IPS DF 6.9 (cell line): ENCODE results near the gene CABP4.
A peak's percentile ranks its signal among the peaks of the same experiment; 100 is the strongest.
"Not testable (repeated sequence)": the region's sequence is repeated elsewhere in the genome, so short reads cannot be mapped to it uniquely, and the experiment has no call there.

Experiments used
- DNase-seq: peaks from one replicate; pipeline ENCODE4 v3.0.0-alpha.2; 2013; ENCODE audit warnings: low read depth, low spot score
- H3K27ac ChIP-seq: one replicate; pipeline ENCODE4 v1.5.1; 2013; ENCODE audit warnings: low read length, control low read depth
- H3K27me3 ChIP-seq: 2 replicates; pipeline ENCODE4 v1.6.1; 2013; ENCODE audit warnings: mild to moderate bottlenecking, low read length; ENCODE audit not compliant: control insufficient read depth, insufficient read depth
- H3K36me3 ChIP-seq: 2 replicates; pipeline ENCODE4 v1.6.1; 2013; ENCODE audit warnings: low read length; ENCODE audit not compliant: control insufficient read depth, insufficient read depth
- H3K4me1 ChIP-seq: 2 replicates; pipeline ENCODE4 v1.6.1; 2013; ENCODE audit warnings: low read length; ENCODE audit not compliant: control insufficient read depth, insufficient read depth
- H3K4me3 ChIP-seq: 2 replicates; pipeline ENCODE4 v1.5.1; 2013; ENCODE audit warnings: mild to moderate bottlenecking, low read length
- H3K9me3 ChIP-seq: 2 replicates; pipeline ENCODE4 v1.6.1; 2013; ENCODE audit warnings: low read length, inconsistent platforms; ENCODE audit not compliant: control insufficient read depth, insufficient read depth
- WGBS: extraction: QIAGEN DNeasy Blood & Tissue Kit; methylation state at CpG from one replicate; pipeline ENCODE4 v1.1.7; 2013; ENCODE audit warnings: mixed read lengths, missing lambda C conversion rate; ENCODE audit not compliant: insufficient read length, insufficient coverage; 5-methylcytosine and 5-hydroxymethylcytosine counted together

The CABP4 gene

GRCh38 chr11:67456068-67456705 is 1.0 kb downstream of the CABP4 start:
- H3K27ac ChIP-seq, result no peak overlapping the region
- no CpG with 5 or more reads among the region's 25 CpGs for WGBS
- no peak overlapping the region for H3K4me3 ChIP-seq
- H3K36me3 ChIP-seq, result no peaks in the 10 kb centered on the region; the same call in 1 of the 2 replicates
- no peaks in the 10 kb centered on the region for H3K4me1 ChIP-seq
- no peaks in the 10 kb centered on the region for H3K27me3 ChIP-seq
- no peak for DNase-seq
- H3K9me3 ChIP-seq, result no peaks in the 10 kb centered on the region

- WGBS, result no CpG with 5 or more reads among the region's 12 CpGs
- Histone ChIP-seq H3K27ac (no peak overlapping the region), H3K4me3 (no peak overlapping the region), H3K9me3 (no peaks in the 10 kb centered on the region), H3K27me3 (no peaks in the 10 kb centered on the region), H3K4me1 (no peaks in the 10 kb centered on the region), H3K36me3 (no peaks in the 10 kb centered on the region; the same call in 1 of the 2 replicates)
- DNase-seq, result no peak
Measured at GRCh38 chr11:67457453-67457852, 2.3 kb downstream of the CABP4 start.

- H3K4me3 ChIP-seq, result no peak overlapping the region
- H3K9me3 ChIP-seq, result no peaks in the 10 kb centered on the region
- no CpG with 5 or more reads among the region's 19 CpGs for WGBS
- H3K36me3 ChIP-seq, result no peaks in the 10 kb centered on the region
- DNase-seq, result no peak
- no peaks in the 10 kb centered on the region for H3K27me3 ChIP-seq
- H3K27ac ChIP-seq, result no peak overlapping the region
- H3K4me1 ChIP-seq, result no peaks in the 10 kb centered on the region
Measured at GRCh38 chr11:67458266-67458665, 3.1 kb downstream of the CABP4 start.

GRCh38 chr11:67463186-67463585 is 8.0 kb downstream of the CABP4 start:
- H3K36me3 ChIP-seq, result no peaks in the 10 kb centered on the region
- no peaks in the 10 kb centered on the region for H3K9me3 ChIP-seq
- no peaks in the 10 kb centered on the region; the same call in 1 of the 2 replicates for H3K4me1 ChIP-seq
- no peak for DNase-seq
- no peak overlapping the region for H3K4me3 ChIP-seq
- no CpG with 5 or more reads among the region's 10 CpGs for WGBS
- H3K27me3 ChIP-seq, result no peaks in the 10 kb centered on the region
- H3K27ac ChIP-seq, result no peak overlapping the region

- Histone ChIP-seq H3K4me3 (no peak overlapping the region), H3K27ac (no peak overlapping the region)
- no peak for DNase-seq
Measured at GRCh38 chr11:67463680-67464410, 8.7 kb downstream of the CABP4 start.

GRCh38 chr11:67464411-67465188 is 9.4 kb downstream of the CABP4 start:
- no peaks in the 10 kb centered on the region; the same call in 1 of the 2 replicates for H3K4me1 ChIP-seq
- H3K36me3 ChIP-seq, result no peaks in the 10 kb centered on the region
- no peaks in the 10 kb centered on the region for H3K27me3 ChIP-seq
- no CpG with 5 or more reads among the region's 56 CpGs for WGBS
- no peaks in the 10 kb centered on the region for H3K9me3 ChIP-seq
- H3K27ac ChIP-seq, result no peak overlapping the region
- peak overlapping the region; percentile 90 for H3K4me3 ChIP-seq
- peak; percentile 47 for DNase-seq

More at GRCh38 chr11:67463680-67464410, 8.7 kb downstream of the CABP4 start:
- no peaks in the 10 kb centered on the region for H3K27me3 ChIP-seq
- H3K4me1 ChIP-seq, result no peaks in the 10 kb centered on the region; the same call in 1 of the 2 replicates
- H3K9me3 ChIP-seq, result no peaks in the 10 kb centered on the region
- no peaks in the 10 kb centered on the region for H3K36me3 ChIP-seq
- no CpG with 5 or more reads among the region's 20 CpGs for WGBS

GRCh38 chr11:67465189-67465510 is 10.0 kb downstream of the CABP4 start:
- no peak overlapping the region for H3K27ac ChIP-seq
- H3K27me3 ChIP-seq, result no peaks in the 10 kb centered on the region
- no peaks in the 10 kb centered on the region; the same call in 1 of the 2 replicates for H3K4me1 ChIP-seq
- DNase-seq, result no peak
- H3K36me3 ChIP-seq, result no peaks in the 10 kb centered on the region
- WGBS, result no CpG with 5 or more reads among the region's 3 CpGs
- H3K4me3 ChIP-seq, result peak overlapping the region; percentile 90; the same call in 1 of the 2 replicates
- no peaks in the 10 kb centered on the region for H3K9me3 ChIP-seq

- not testable (repeated sequence) for DNase-seq, H3K36me3 ChIP-seq, H3K27me3 ChIP-seq, H3K9me3 ChIP-seq, H3K4me1 ChIP-seq, H3K27ac ChIP-seq
- no CpG with 5 or more reads among the region's 2 CpGs for WGBS
- peak overlapping the region; percentile 90; the same call in 1 of the 2 replicates for H3K4me3 ChIP-seq
Measured at GRCh38 chr11:67465530-67465929, 10.4 kb downstream of the CABP4 start.

GRCh38 chr11:67466367-67466766 is 11.2 kb downstream of the CABP4 start:
- Histone ChIP-seq H3K9me3 (no peaks in the 10 kb centered on the region), H3K27me3 (no peaks in the 10 kb centered on the region), H3K4me1 (no peaks in the 10 kb centered on the region; the same call in 1 of the 2 replicates), H3K4me3 (no peak overlapping the region), H3K27ac (no peak overlapping the region), H3K36me3 (no peaks in the 10 kb centered on the region)
- no CpG with 5 or more reads among the region's 5 CpGs for WGBS
- DNase-seq, result no peak

GRCh38 chr11:67466962-67467771 is 12.0 kb downstream of the CABP4 start:
- no peak overlapping the region for H3K4me3 ChIP-seq
- H3K4me1 ChIP-seq, result no peaks in the 10 kb centered on the region; the same call in 1 of the 2 replicates
- no peaks in the 10 kb centered on the region for H3K36me3 ChIP-seq
- H3K9me3 ChIP-seq, result no peaks in the 10 kb centered on the region
- DNase-seq, result no peak
- H3K27me3 ChIP-seq, result no peaks in the 10 kb centered on the region
- no peak overlapping the region for H3K27ac ChIP-seq
- no CpG with 5 or more reads among the region's 11 CpGs for WGBS
